ENCODE measurements around the gene PTPN6. TPM values are rescaled to one million over a fixed set of nuclear protein-coding genes. Genes with fewer than 3 reads are reported as not detected.

The PTPN6 gene
- total RNA-seq, 1 experiment from 2014 or later: 47.7 TPM

GRCh38 chr12:6975297-6976032 is 24.3 kb downstream of the PTPN6 start (continued):
- TF ChIP-seq CTCF (IDR thresholded peaks at IDR 0.05 in 2 of 3, conservative IDR thresholded peaks at IDR 0.05 in 1 of 3; ENCODE audit: borderline replicate concordance in 1 of 3, insufficient read depth in 1 of 3, low read depth in 2 of 3, low read length in 2 of 3): no peak
- no peak for TF ChIP-seq CBX3 (IDR thresholded peaks at IDR 0.05; ENCODE audit: low read depth)
- TF ChIP-seq MAX (IDR thresholded peaks at IDR 0.05): no peak
- TF ChIP-seq ATF3 (IDR thresholded peaks at IDR 0.05): no peak

GRCh38 chr12:6977653-6978052 is 26.5 kb downstream of the PTPN6 start:
- Histone ChIP-seq H3K9ac (ENCODE audit: low read length) (no peak overlapping the region), H3K27me3 (ENCODE audit: insufficient read depth, low read length) (no peaks in the 10 kb centered on the region), H3K27ac (ENCODE audit: low read depth, low read length) (no peak overlapping the region), H3K4me1 (ENCODE audit: control insufficient read depth in 1 of 2, insufficient read depth in 2 of 2, low read length in 2 of 2) (peaks cover 0 to under 1% of the 10 kb centered on the region in 2 experiments; a peak in 2 of 4 replicates), H3K9me3 (ENCODE audit: control insufficient read depth in 1 of 2, insufficient read depth in 1 of 2, low read depth in 1 of 2, low read length in 2 of 2) (no peaks in the 10 kb centered on the region), H3K4me2 (ENCODE audit: low read length) (no peak overlapping the region), H3K4me3 (replicated peaks in 1 of 2; ENCODE audit: low read depth in 1 of 2, low read length in 2 of 2) (no peak overlapping the region), H3K9me2 (ENCODE audit: insufficient read depth) (no peaks in the 10 kb centered on the region), H4K20me1 (ENCODE audit: insufficient read depth) (no peaks in the 10 kb centered on the region), H2AFZ (ENCODE audit: low read depth, low read length, poor library complexity, severe bottlenecking) (no peak overlapping the region), H3K79me2 (ENCODE audit: insufficient read depth, low read length) (peaks cover 21% of the 10 kb centered on the region), H3K36me3 (ENCODE audit: control insufficient read depth in 1 of 2, insufficient read depth in 2 of 2, low read length in 2 of 2) (peaks cover 60% of the 10 kb centered on the region in 2 experiments)
- intact Hi-C loops (cut with micrococcal nuclease): no loop called here
- BruUV-seq (replicated peaks): no TSS peak
- ChIA-PET POLR2A (interaction anchor here (1.4 kb wide), 1 partner anchor 131 kb away, joined by 3 read pairs; the partner anchor contains the start of gene C1RL), RAD21 (ENCODE audit: low non-redundant PET in 1 of 2, low total read pairs in 2 of 2, uncharacterized antibody in 2 of 2, unreplicated experiment in 2 of 2) (no interaction called here), CTCF (interaction anchor here (1.0 to 1.4 kb wide), 2 partner anchors 13 to 33 kb away, joined by 3 read pairs; no protein-coding TSS in a partner anchor)
- peak; percentile 21; the same call in 1 of the 2 replicates for ATAC-seq
- no peak for DNase-seq (ENCODE audit: low read depth, low spot score)
- TF ChIP-seq CEBPB (IDR thresholded peaks at IDR 0.05; ENCODE audit: low read depth) (no peak), ELF1 (IDR thresholded peaks at IDR 0.05; ENCODE audit: borderline replicate concordance, low read depth) (no peak), SRF (IDR thresholded peaks at IDR 0.05; ENCODE audit: low read depth) (no peak), CTCF (IDR thresholded peaks at IDR 0.05 in 2 of 3, conservative IDR thresholded peaks at IDR 0.05 in 1 of 3; ENCODE audit: borderline replicate concordance in 1 of 3, insufficient read depth in 1 of 3, low read depth in 2 of 3, low read length in 2 of 3) (no peak), ATF3 (IDR thresholded peaks at IDR 0.05) (no peak), POLR2A (IDR thresholded peaks at IDR 0.05; ENCODE audit: borderline replicate concordance, extremely low read depth, insufficient read depth, insufficient read length) (no peak), ZFX (IDR thresholded peaks at IDR 0.05) (no peak), POLR2AphosphoS5 (IDR thresholded peaks at IDR 0.05; ENCODE audit: low read depth, low read length) (no peak), YY1 (IDR thresholded peaks at IDR 0.05; ENCODE audit: extremely low read depth, insufficient replicate concordance, low read depth, low read length) (no peak), FOSL1 (IDR thresholded peaks at IDR 0.05; ENCODE audit: low read depth) (no peak), ZBTB33 (IDR thresholded peaks at IDR 0.05; ENCODE audit: extremely low read depth, insufficient replicate concordance, low read length) (no peak), TCF7L2 (IDR thresholded peaks at IDR 0.05; ENCODE audit: borderline replicate concordance, extremely low read depth, insufficient read depth, insufficient read length) (no peak), SP1 (IDR thresholded peaks at IDR 0.05; ENCODE audit: low read depth) (no peak), EZH2phosphoT487 (IDR thresholded peaks at IDR 0.05; ENCODE audit: borderline replicate concordance) (no peak), SIN3A (IDR thresholded peaks at IDR 0.05; ENCODE audit: low read depth) (no peak)

Data from HCT116 (cell line).